ENCODE measurements around the gene PRDM16.
"Not testable (repeated sequence)": the region's sequence is repeated elsewhere in the genome, so short reads cannot be mapped to it uniquely, and the experiment has no call there.

DNA sequence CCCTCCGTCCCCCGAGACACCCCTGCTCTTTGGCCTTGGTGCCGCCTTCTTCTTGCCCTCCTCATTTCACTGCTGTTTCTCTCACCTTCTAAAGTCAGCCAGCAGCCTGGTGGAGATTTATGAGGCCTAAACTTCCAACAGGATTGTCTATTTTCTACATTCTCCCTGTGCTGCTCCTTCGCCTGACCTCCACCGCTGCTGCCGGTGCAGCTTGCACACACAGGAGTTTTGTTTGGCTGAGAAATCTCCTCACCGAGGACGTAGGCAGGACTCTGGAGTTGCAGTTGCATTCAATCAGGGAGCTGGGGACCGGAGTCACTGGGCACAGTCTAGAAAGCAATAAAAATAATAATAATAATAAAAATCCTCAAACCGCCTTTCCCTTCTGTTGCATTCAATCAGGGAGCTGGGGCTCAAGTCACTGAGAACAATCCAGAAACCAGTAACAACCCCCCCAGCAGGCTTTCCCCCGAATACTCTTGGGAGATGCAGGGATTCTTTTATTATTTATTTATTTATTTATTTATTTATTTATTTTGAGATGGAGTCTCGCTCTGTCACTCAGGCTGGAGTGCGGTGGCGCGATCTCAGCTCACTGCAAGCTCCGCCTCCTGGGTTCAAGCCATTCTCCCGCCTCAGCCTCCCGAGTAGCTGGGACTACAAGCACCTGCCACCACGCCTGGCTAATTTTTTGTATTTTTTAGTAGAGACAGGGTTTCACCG, 19.1 kb downstream of the PRDM16 start:
- TF ChIP-seq, protein P1, sequence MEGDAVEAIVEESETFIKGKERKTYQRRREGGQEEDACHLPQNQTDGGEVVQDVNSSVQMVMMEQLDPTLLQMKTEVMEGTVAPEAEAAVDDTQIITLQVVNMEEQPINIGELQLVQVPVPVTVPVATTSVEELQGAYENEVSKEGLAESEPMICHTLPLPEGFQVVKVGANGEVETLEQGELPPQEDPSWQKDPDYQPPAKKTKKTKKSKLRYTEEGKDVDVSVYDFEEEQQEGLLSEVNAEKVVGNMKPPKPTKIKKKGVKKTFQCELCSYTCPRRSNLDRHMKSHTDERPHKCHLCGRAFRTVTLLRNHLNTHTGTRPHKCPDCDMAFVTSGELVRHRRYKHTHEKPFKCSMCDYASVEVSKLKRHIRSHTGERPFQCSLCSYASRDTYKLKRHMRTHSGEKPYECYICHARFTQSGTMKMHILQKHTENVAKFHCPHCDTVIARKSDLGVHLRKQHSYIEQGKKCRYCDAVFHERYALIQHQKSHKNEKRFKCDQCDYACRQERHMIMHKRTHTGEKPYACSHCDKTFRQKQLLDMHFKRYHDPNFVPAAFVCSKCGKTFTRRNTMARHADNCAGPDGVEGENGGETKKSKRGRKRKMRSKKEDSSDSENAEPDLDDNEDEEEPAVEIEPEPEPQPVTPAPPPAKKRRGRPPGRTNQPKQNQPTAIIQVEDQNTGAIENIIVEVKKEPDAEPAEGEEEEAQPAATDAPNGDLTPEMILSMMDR (IDR thresholded peaks at IDR 0.05 in 2 of 3, conservative IDR thresholded peaks at IDR 0.05 in 1 of 3; ENCODE audit: borderline replicate concordance in 1 of 3, insufficient read depth in 1 of 3, low read depth in 2 of 3, low read length in 2 of 3), result not testable (repeated sequence)
- not testable (repeated sequence) for TF ChIP-seq POLR2A (IDR thresholded peaks at IDR 0.05; ENCODE audit: borderline replicate concordance, extremely low read depth, insufficient read depth, insufficient read length); EZH2 (IDR thresholded peaks at IDR 0.05); ZNF274 (IDR thresholded peaks at IDR 0.05; ENCODE audit: low read depth, low read length); ZFX (IDR thresholded peaks at IDR 0.05); POLR2AphosphoS5 (IDR thresholded peaks at IDR 0.05; ENCODE audit: low read depth, low read length); SIN3A (IDR thresholded peaks at IDR 0.05; ENCODE audit: low read depth); YY1 (IDR thresholded peaks at IDR 0.05; ENCODE audit: extremely low read depth, insufficient replicate concordance, low read depth, low read length); CEBPB (IDR thresholded peaks at IDR 0.05; ENCODE audit: low read depth)
- TF ChIP-seq, protein P2, sequence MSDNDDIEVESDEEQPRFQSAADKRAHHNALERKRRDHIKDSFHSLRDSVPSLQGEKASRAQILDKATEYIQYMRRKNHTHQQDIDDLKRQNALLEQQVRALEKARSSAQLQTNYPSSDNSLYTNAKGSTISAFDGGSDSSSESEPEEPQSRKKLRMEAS (IDR thresholded peaks at IDR 0.05), result not testable (repeated sequence)
- TF ChIP-seq, protein P3, sequence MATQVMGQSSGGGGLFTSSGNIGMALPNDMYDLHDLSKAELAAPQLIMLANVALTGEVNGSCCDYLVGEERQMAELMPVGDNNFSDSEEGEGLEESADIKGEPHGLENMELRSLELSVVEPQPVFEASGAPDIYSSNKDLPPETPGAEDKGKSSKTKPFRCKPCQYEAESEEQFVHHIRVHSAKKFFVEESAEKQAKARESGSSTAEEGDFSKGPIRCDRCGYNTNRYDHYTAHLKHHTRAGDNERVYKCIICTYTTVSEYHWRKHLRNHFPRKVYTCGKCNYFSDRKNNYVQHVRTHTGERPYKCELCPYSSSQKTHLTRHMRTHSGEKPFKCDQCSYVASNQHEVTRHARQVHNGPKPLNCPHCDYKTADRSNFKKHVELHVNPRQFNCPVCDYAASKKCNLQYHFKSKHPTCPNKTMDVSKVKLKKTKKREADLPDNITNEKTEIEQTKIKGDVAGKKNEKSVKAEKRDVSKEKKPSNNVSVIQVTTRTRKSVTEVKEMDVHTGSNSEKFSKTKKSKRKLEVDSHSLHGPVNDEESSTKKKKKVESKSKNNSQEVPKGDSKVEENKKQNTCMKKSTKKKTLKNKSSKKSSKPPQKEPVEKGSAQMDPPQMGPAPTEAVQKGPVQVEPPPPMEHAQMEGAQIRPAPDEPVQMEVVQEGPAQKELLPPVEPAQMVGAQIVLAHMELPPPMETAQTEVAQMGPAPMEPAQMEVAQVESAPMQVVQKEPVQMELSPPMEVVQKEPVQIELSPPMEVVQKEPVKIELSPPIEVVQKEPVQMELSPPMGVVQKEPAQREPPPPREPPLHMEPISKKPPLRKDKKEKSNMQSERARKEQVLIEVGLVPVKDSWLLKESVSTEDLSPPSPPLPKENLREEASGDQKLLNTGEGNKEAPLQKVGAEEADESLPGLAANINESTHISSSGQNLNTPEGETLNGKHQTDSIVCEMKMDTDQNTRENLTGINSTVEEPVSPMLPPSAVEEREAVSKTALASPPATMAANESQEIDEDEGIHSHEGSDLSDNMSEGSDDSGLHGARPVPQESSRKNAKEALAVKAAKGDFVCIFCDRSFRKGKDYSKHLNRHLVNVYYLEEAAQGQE (IDR thresholded peaks at IDR 0.05; ENCODE audit: low read depth), result not testable (repeated sequence)
